Activated naive CD8-positive, alpha-beta T cell treated with anti-CD3 and anti-CD28 coated beads, Interleukin-2, amount 10 ng/mL, durations not matched to agents 7 days and 5 days (primary cell): ENCODE data around the gene RANBP2. TPM values are rescaled to one million over a fixed set of nuclear protein-coding genes. Genes with fewer than 3 reads are reported as not detected.

ENCODE experiments used
- ATAC-seq: fragments of 150-1000 bp; cut with Tn5 transposase; one replicate; pipeline ENCODE4 v1.10.0; 2021; ENCODE audit warnings: low read depth, moderate library complexity
- POLR2A ChIA-PET: fragments of 350-600 bp; sonication (Branson Sonifier 250); formaldehyde crosslinking; loops from one replicate; lab custom pipeline; 2021; ENCODE audit warnings: antibody characterized with exemption; lab: Charles Lee
- DNase-seq: peaks from one replicate; pipeline ENCODE4 v3.0.0; 2021
- H3K27ac Mint-ChIP-seq: one replicate; pipeline ENCODE4 v1.8.0; 2022; ENCODE audit warnings: mild to moderate bottlenecking, mixed read lengths
- H3K27me3 Mint-ChIP-seq: one replicate; pipeline ENCODE4 v1.8.0; 2022; ENCODE audit warnings: mild to moderate bottlenecking, moderate library complexity, mixed read lengths
- H3K36me3 Mint-ChIP-seq: one replicate; pipeline ENCODE4 v1.8.0; 2021; ENCODE audit warnings: mild to moderate bottlenecking, mixed read lengths
- H3K4me1 Mint-ChIP-seq: one replicate; pipeline ENCODE4 v1.8.0; 2021; ENCODE audit warnings: mixed read lengths
- H3K4me3 Mint-ChIP-seq: one replicate; pipeline ENCODE4 v1.8.0; 2022; ENCODE audit warnings: mild to moderate bottlenecking, moderate library complexity, mixed read lengths
- H3K9me3 Mint-ChIP-seq: one replicate; pipeline ENCODE4 v1.8.0; 2021; ENCODE audit warnings: mixed read lengths
- total RNA-seq, 2 experiments: library from RNA; stranded (reverse); gene quantifications; one replicate each; pipeline ENCODE4 v1.2.3, GENCODE V29; 2021

Gene RANBP2
- total RNA-seq, 2 experiments from 2014 or later: 50.2 to 51.8 TPM

GRCh38 chr2:108803045-108803736, 83.9 kb downstream of the RANBP2 start:
- Mint-ChIP-seq H3K36me3 (peaks cover 41% of the 10 kb centered on the region), H3K4me1 (no peaks in the 10 kb centered on the region)
- POLR2A ChIA-PET: no interaction called here

GRCh38 chr2:108805032-108805431, 85.8 kb downstream of the RANBP2 start:
- Mint-ChIP-seq H3K27me3 (no peaks in the 10 kb centered on the region), H3K4me1 (no peaks in the 10 kb centered on the region), H3K9me3 (peaks cover 17% of the 10 kb centered on the region), H3K36me3 (peaks cover 49% of the 10 kb centered on the region), H3K4me3 (no peak overlapping the region), H3K27ac (no peak overlapping the region)
- POLR2A ChIA-PET: no interaction called here
- no peak for ATAC-seq
- no peak for DNase-seq

More at GRCh38 chr2:108803045-108803736, 83.9 kb downstream of the RANBP2 start:
- Mint-ChIP-seq H3K27ac (no peak overlapping the region), H3K27me3 (no peaks in the 10 kb centered on the region), H3K9me3 (peaks cover 2% of the 10 kb centered on the region), H3K4me3 (no peak overlapping the region)
- no peak for ATAC-seq
- DNase-seq: no peak

GRCh38 chr2:108805782-108806181, 86.5 kb downstream of the RANBP2 start:
- peaks cover 54% of the 10 kb centered on the region for H3K36me3 Mint-ChIP-seq
- POLR2A ChIA-PET: no interaction called here
- no peaks in the 10 kb centered on the region for H3K4me1 Mint-ChIP-seq
- H3K27ac Mint-ChIP-seq: no peak overlapping the region
- H3K27me3 Mint-ChIP-seq: no peaks in the 10 kb centered on the region
- ATAC-seq (no peak), DNase-seq (no peak)
- H3K9me3 Mint-ChIP-seq: peaks cover 22% of the 10 kb centered on the region
- H3K4me3 Mint-ChIP-seq: no peak overlapping the region

- Mint-ChIP-seq H3K27me3 (no peaks in the 10 kb centered on the region), H3K4me1 (no peaks in the 10 kb centered on the region), H3K9me3 (peaks cover 22% of the 10 kb centered on the region), H3K36me3 (peaks cover 58% of the 10 kb centered on the region), H3K27ac (no peak overlapping the region), H3K4me3 (no peak overlapping the region)
- DNase-seq (no peak), ATAC-seq (no peak)
- POLR2A ChIA-PET: no interaction called here
Measured at GRCh38 chr2:108806371-108807113, 87.3 kb downstream of the RANBP2 start.

DNA sequence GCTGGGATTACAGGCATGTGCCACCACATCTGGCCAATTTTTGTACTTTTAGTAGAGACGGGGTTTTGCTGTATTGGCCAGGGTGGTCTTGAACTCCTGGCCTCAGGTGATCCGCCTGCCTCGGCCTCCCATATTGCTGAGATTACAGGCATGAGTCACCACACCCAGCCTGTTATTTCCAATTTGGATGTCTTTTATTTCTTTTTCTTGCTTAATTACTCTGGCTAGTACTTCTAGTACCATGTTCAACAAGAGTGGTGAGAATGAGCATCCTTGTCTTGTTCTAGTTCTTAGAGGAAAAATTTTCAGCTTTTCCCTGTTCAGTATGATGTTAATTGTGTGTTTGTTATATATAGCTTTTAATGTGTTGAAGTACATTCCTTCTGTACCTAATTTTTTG, 90.7 kb downstream of the RANBP2 start:
- peaks cover 1% of the 10 kb centered on the region for H3K4me1 Mint-ChIP-seq
- POLR2A ChIA-PET: no interaction called here
- ATAC-seq: no peak
- DNase-seq: no peak
- peaks cover 22% of the 10 kb centered on the region for H3K9me3 Mint-ChIP-seq
- H3K36me3 Mint-ChIP-seq: peaks cover 62% of the 10 kb centered on the region
- H3K27ac Mint-ChIP-seq: no peak overlapping the region
- no peaks in the 10 kb centered on the region for H3K27me3 Mint-ChIP-seq
- H3K4me3 Mint-ChIP-seq: no peak overlapping the region

- no peak overlapping the region for H3K27ac Mint-ChIP-seq
- DNase-seq: no peak
- POLR2A ChIA-PET: no interaction called here
- no peak for ATAC-seq
- H3K36me3 Mint-ChIP-seq: peaks cover 60% of the 10 kb centered on the region
- no peak overlapping the region for H3K4me3 Mint-ChIP-seq
- peaks cover 22% of the 10 kb centered on the region for H3K9me3 Mint-ChIP-seq
- no peaks in the 10 kb centered on the region for H3K27me3 Mint-ChIP-seq
- H3K4me1 Mint-ChIP-seq: peaks cover 1% of the 10 kb centered on the region
Measured at GRCh38 chr2:108810993-108811957, 92.0 kb downstream of the RANBP2 start.

DNA sequence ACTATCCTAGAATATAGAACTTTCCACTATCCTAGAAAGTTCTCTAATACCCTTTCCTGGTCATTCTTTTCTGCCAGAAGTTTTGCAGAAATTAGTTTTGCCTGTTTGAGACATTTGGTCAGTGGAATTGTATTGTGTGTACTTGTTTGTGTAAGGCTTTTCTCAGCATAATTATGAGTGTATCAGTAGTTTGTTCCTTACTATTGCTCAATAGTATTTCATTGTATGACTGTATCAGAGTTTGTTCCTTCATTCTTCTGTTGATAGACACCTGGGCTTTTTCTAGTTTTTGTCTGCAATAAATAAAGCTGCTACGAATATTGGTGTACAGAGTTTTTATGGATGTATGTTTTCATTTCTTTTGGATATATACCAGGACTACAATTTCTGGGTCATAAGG, 94.5 kb downstream of the RANBP2 start:
- Mint-ChIP-seq H3K9me3 (peaks cover 17% of the 10 kb centered on the region), H3K36me3 (peaks cover 62% of the 10 kb centered on the region), H3K27ac (no peak overlapping the region), H3K27me3 (no peaks in the 10 kb centered on the region), H3K4me1 (peaks cover 1% of the 10 kb centered on the region), H3K4me3 (no peak overlapping the region)
- POLR2A ChIA-PET: no interaction called here
- ATAC-seq (no peak), DNase-seq (no peak)

DNA sequence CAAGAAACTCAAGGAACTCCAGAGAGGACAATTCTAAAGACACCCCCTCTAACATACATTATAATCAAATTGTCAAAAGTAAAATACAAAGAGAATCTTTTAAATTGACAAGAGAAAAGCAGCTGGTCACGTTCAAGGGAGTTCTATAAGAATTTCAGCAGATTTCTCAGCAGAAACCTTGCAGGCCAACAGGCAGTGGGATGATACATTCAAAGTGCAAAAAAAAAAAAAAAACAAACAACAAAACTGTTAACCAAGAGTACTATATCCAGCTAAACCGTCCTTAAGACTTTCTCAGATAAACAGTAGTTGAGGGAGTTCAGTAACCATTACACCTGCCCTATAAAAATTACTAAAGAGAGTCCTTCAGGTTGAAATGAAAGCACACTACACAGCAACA, 101.2 kb downstream of the RANBP2 start:
- Mint-ChIP-seq H3K27me3 (no peaks in the 10 kb centered on the region), H3K9me3 (peaks cover 6% of the 10 kb centered on the region), H3K4me1 (no peaks in the 10 kb centered on the region), H3K4me3 (no peak overlapping the region), H3K27ac (no peak overlapping the region), H3K36me3 (peaks cover 54% of the 10 kb centered on the region)
- POLR2A ChIA-PET: no interaction called here
- ATAC-seq (no peak), DNase-seq (no peak)

DNA sequence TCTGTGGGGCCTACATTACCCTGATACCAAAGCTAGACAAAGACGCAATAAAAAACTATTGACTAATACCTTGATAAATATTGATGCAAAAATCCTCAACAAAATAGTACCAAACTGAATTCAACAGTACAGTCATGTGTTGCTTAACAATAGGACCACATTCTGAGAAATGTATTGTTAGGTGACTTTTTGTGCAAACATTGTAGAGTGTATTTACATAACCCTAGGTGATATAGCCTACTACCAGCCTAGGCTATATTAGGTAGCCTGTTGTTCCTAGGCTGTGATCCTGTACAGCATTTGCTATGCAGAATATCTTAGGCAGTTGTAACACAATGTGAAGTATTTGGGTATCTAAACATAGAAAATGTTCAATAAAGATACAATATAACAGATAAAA, 104.0 kb downstream of the RANBP2 start:
- Mint-ChIP-seq H3K27ac (no peak overlapping the region), H3K4me1 (no peaks in the 10 kb centered on the region), H3K36me3 (peaks cover 44% of the 10 kb centered on the region), H3K9me3 (peaks cover 6% of the 10 kb centered on the region), H3K4me3 (no peak overlapping the region), H3K27me3 (no peaks in the 10 kb centered on the region)
- DNase-seq (no peak), ATAC-seq (no peak)
- POLR2A ChIA-PET: no interaction called here

GRCh38 chr2:108824316-108825070, 105.2 kb downstream of the RANBP2 start:
- DNase-seq: no peak
- no peak for ATAC-seq
- POLR2A ChIA-PET: no interaction called here
- no peaks in the 10 kb centered on the region for H3K4me1 Mint-ChIP-seq
- no peaks in the 10 kb centered on the region for H3K27me3 Mint-ChIP-seq
- H3K27ac Mint-ChIP-seq: no peak overlapping the region
- peaks cover 36% of the 10 kb centered on the region for H3K36me3 Mint-ChIP-seq
- H3K4me3 Mint-ChIP-seq: no peak overlapping the region
- peaks cover 4% of the 10 kb centered on the region for H3K9me3 Mint-ChIP-seq

DNA sequence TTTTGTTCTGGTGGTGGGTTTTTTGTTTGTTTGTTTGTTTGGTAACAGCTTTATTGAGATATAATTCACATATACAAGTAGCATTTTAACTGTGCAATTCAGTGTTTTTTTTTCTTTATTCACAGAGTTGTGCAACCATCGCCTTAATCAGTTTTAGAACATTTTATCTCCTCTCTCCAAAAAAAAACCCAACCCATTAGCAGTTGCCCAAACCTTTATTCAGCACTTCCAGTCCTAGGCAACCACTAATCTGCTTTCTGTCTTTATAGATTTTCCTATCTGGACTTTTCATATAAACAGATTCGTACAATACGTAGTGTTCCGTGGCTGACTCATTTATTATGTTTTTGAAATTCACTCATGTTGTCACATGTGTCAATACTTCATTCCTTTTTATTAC, 106.0 kb downstream of the RANBP2 start:
- H3K9me3 Mint-ChIP-seq: peaks cover under 1% of the 10 kb centered on the region
- no peak overlapping the region for H3K27ac Mint-ChIP-seq
- no peaks in the 10 kb centered on the region for H3K27me3 Mint-ChIP-seq
- H3K4me3 Mint-ChIP-seq: no peak overlapping the region
- H3K36me3 Mint-ChIP-seq: peaks cover 28% of the 10 kb centered on the region
- DNase-seq: no peak
- POLR2A ChIA-PET: no interaction called here
- no peaks in the 10 kb centered on the region for H3K4me1 Mint-ChIP-seq
- no peak for ATAC-seq

DNA sequence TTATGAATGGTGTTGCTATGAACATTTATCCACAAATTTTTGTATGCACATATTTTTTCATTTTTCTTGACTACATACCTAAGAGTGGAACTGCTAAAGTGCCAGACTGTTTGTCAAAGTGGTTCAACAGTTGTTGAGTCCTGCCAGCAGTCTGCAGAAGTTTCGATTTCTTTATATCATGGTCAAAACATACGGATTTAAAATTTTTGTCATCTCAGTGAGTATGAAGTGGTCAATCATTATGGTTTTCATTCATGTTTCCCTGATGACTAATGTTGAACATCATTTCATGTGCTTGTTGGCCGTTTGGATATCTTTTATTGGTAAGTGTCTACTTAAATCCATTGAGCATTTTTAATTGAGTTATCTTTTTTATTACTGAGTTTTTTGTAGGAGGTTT, 106.5 kb downstream of the RANBP2 start:
- peaks cover 25% of the 10 kb centered on the region for H3K36me3 Mint-ChIP-seq
- H3K4me3 Mint-ChIP-seq: no peak overlapping the region
- no peaks in the 10 kb centered on the region for H3K9me3 Mint-ChIP-seq
- H3K27ac Mint-ChIP-seq: no peak overlapping the region
- no peaks in the 10 kb centered on the region for H3K4me1 Mint-ChIP-seq
- ATAC-seq (no peak), DNase-seq (no peak)
- POLR2A ChIA-PET: no interaction called here
- no peaks in the 10 kb centered on the region for H3K27me3 Mint-ChIP-seq
